ENCODE data around the gene ABCB11. TPM values are rescaled to one million over a fixed set of nuclear protein-coding genes. Genes with fewer than 3 reads are reported as not detected.
A peak's percentile ranks its signal among the peaks of the same experiment; 100 is the strongest.

Gene ABCB11
- total and polyA plus RNA-seq, 9 of the 15 experiments (the other 6 are each of a cell fraction or from before 2014, with no cell fraction given), result 0.04 to 0.51 (median 0.10) TPM; not detected in 1

- TF ChIP-seq MEF2D (tag; conservative IDR thresholded peaks at IDR 0.05; ENCODE audit: low read depth) (no peak), NFIC (IDR thresholded peaks at IDR 0.05) (peak; percentile 59), RB1 (IDR thresholded peaks at IDR 0.05; ENCODE audit: low read depth) (no peak), GTF2A2 (tag; IDR thresholded peaks at IDR 0.05) (no peak), CBX8 (IDR thresholded peaks at IDR 0.05; ENCODE audit: borderline replicate concordance, extremely low read depth, low read depth, low read length, poor library complexity, severe bottlenecking) (no peak), PHTF2 (CRISPR knock-in tag; IDR thresholded peaks at IDR 0.05) (no peak), CTBP1 (IDR thresholded peaks at IDR 0.05; ENCODE audit: borderline replicate concordance) (0 out of 2 replicates have a peak, but pooled peaks have one; percentile 11)
- TF ChIP-seq, protein P1, sequence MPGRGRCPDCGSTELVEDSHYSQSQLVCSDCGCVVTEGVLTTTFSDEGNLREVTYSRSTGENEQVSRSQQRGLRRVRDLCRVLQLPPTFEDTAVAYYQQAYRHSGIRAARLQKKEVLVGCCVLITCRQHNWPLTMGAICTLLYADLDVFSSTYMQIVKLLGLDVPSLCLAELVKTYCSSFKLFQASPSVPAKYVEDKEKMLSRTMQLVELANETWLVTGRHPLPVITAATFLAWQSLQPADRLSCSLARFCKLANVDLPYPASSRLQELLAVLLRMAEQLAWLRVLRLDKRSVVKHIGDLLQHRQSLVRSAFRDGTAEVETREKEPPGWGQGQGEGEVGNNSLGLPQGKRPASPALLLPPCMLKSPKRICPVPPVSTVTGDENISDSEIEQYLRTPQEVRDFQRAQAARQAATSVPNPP (IDR thresholded peaks at IDR 0.05; ENCODE audit: borderline replicate concordance, insufficient read depth, insufficient read length), result no peak
These were observed 41.2 kb upstream of the ABCB11 start (continued) for GRCh38 chr2:169072163-169072925.

DNA sequence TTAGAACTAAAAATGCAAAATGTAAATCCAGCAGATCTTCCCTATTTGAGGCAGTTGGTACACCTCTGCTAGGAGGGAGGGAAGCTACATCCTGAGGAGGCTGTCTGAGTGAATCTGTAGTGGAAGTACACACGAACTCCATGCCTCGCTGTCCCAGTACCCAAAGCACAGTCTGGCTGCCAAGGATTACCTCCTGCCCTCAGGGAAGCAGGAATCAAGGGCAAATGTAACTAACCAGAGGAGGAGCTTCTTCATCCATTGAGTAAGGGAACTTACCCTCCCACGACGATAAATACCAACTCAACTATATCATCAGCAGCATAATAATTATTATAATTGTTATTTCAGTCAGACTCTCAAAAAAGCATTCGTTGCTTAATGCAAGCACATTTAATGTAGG lies 40.3 kb upstream of the ABCB11 start:
- H4K20me1 ChIP-seq (replicated peaks; ENCODE audit: control insufficient read depth, insufficient read depth, low read length), result no peaks in the 10 kb centered on the region
- H2AFZ ChIP-seq (ENCODE audit: low read depth, low read length), result peak overlapping the region; percentile 66
- no peaks in the 10 kb centered on the region for H3K27me3 ChIP-seq (ENCODE audit: control insufficient read depth in 2 of 2, insufficient read depth in 2 of 2, low read length in 2 of 2)
- no peaks in the 10 kb centered on the region for H3K79me2 ChIP-seq (ENCODE audit: control insufficient read depth, insufficient read depth, low read length)
- 0 out of 2 replicates have a peak, but pooled peaks cover 2% of the 10 kb centered on the region for H3K9me3 ChIP-seq (replicated peaks; ENCODE audit: control insufficient read depth, insufficient read depth, low read depth, low read length)
- ChIA-PET POLR2A (interaction anchor here (0.6 to 1.4 kb wide), 3 partner anchors 14 to 38 kb away, joined by 3 to 4 read pairs (median 4); no protein-coding TSS in a partner anchor), CTCF (ENCODE audit: low intra/inter-chr PET ratio) (interaction anchor here (0.6 to 0.7 kb wide), 2 partner anchors 22 to 35 kb away, joined by 3 read pairs; no protein-coding TSS in a partner anchor)
- no peak overlapping the region for H3K4me3 ChIP-seq
- no peaks in the 10 kb centered on the region for H3K36me3 ChIP-seq (ENCODE audit: control insufficient read depth, insufficient read depth, low read length)
- in situ Hi-C loops (cut with MboI), result no loop called here
- no peaks in the 10 kb centered on the region for H3K9me1 ChIP-seq (ENCODE audit: control insufficient read depth, insufficient read depth, low read length)
- no peak for TF ChIP-seq ZNF12 (CRISPR knock-in tag; IDR thresholded peaks at IDR 0.05)
- no peak for TF ChIP-seq PATZ1 (CRISPR knock-in tag; IDR thresholded peaks at IDR 0.05; ENCODE audit: borderline replicate concordance)
- no peak for TF ChIP-seq CBFA2T2 (conservative IDR thresholded peaks at IDR 0.05)
- TF ChIP-seq FOXA1 (IDR thresholded peaks at IDR 0.05; ENCODE audit: borderline replicate concordance), result no peak
- 81% methylated on average over 5 of the region's 5 CpGs for WGBS (ENCODE audit: insufficient coverage, low coverage, missing lambda C conversion rate)
- ATAC-seq, result no peak
- peaks cover 7 to 46% of the 10 kb centered on the region in 2 experiments; a peak in 4 of 5 replicates for H3K4me1 ChIP-seq (replicated peaks in 1 of 2; ENCODE audit: control insufficient read depth in 2 of 2, insufficient read depth in 2 of 2, low read length in 2 of 2)
- no peak for DNase-seq (ENCODE audit: extremely low read depth in 1 of 4, low spot score in 3 of 4)
- no peak overlapping the region for H3K4me2 ChIP-seq (ENCODE audit: insufficient read depth, low read length)
- no TSS peak for BruUV-seq (replicated peaks)
- intact Hi-C loops (cut with micrococcal nuclease), result loop anchor here (5.0 kb wide), 1 partner anchor 59 kb away; no protein-coding TSS in a partner anchor
- H3K9ac ChIP-seq (ENCODE audit: insufficient read depth in 1 of 2, low read depth in 2 of 2, low read length in 2 of 2), result no peak overlapping the region
- H3K27ac ChIP-seq (ENCODE audit: extremely low read depth, low read depth, low read length), result no peak overlapping the region
- no peak for FAIRE-seq
